ENCODE data around the gene SGK1. TPM values are rescaled to one million over a fixed set of nuclear protein-coding genes. Genes with fewer than 3 reads are reported as not detected.

Gene SGK1
- total and polyA plus RNA-seq, 12 donors, result 86.0 to 685 (median 192) TPM

- intact Hi-C loops (cut with DNase I), result loop anchor here in 1 of 2 donors (5.0 kb wide), 1 partner anchor 73 kb away; no protein-coding TSS in a partner anchor
- DNase-seq, result peak in 2 of 7 donors; percentile 39 to 47
- Histone ChIP-seq H3K27ac (peak overlapping the region; percentile 64 to 83 (median 74)), H3K36me3 (replicated peaks in 1 of 2) (no peaks in the 10 kb centered on the region), H3K4me3 (peak overlapping the region in 1 of 4 donors; percentile 18), H3K27me3 (no peaks in the 10 kb centered on the region), H3K4me1 (replicated peaks in 1 of 2) (peaks cover 37 to 48% of the 10 kb centered on the region in 2 donors), H3K9me3 (replicated peaks in 1 of 3) (no peaks in the 10 kb centered on the region)
- TF ChIP-seq CTCF (IDR thresholded peaks at IDR 0.05), result no peak
- TF ChIP-seq POLR2A (IDR thresholded peaks at IDR 0.05), result no peak
- 13 to 21% (median 15%) methylated on average over 7 of the region's 7 CpGs for WGBS, 4 donors
Observed at GRCh38 chr6:134249759-134250602, 67.9 kb downstream of the SGK1 start.

- 77 to 90% (median 84%) methylated on average over 4 to 5 of the region's 5 CpGs for WGBS, 4 donors
- Histone ChIP-seq H3K9me3 (replicated peaks in 1 of 3) (no peaks in the 10 kb centered on the region), H3K4me3 (peak overlapping the region in 1 of 4 donors; percentile 18), H3K4me1 (replicated peaks in 1 of 2) (peaks cover 37 to 48% of the 10 kb centered on the region in 2 donors), H3K27me3 (no peaks in the 10 kb centered on the region), H3K27ac (peak overlapping the region; percentile 64 to 83 (median 74)), H3K36me3 (replicated peaks in 1 of 2) (no peaks in the 10 kb centered on the region)
- peak in 2 of 7 donors; percentile 25 to 33 for DNase-seq
- intact Hi-C loops (cut with DNase I), result loop anchor here in 1 of 2 donors (5.0 kb wide), 1 partner anchor 72 kb away; no protein-coding TSS in a partner anchor
- TF ChIP-seq POLR2A (IDR thresholded peaks at IDR 0.05) (no peak), CTCF (IDR thresholded peaks at IDR 0.05) (no peak)
Observed at GRCh38 chr6:134249239-134249758, 68.6 kb downstream of the SGK1 start.

GRCh38 chr6:134247844-134248580 is 69.9 kb downstream of the SGK1 start:
- H3K36me3 ChIP-seq (replicated peaks in 1 of 2), result no peaks in the 10 kb centered on the region
- WGBS, 4 donors, result 49 to 59% (median 51%) methylated on average over 4 of the region's 4 CpGs
- intact Hi-C loops (cut with DNase I), result loop anchor here in 1 of 2 donors (5.0 kb wide), 1 partner anchor 71 kb away; no protein-coding TSS in a partner anchor
- no peaks in the 10 kb centered on the region for H3K9me3 ChIP-seq (replicated peaks in 1 of 3)
- H3K4me1 ChIP-seq (replicated peaks in 1 of 2), result peaks cover 37 to 42% of the 10 kb centered on the region in 2 donors
- H3K27ac ChIP-seq, result peak overlapping the region; percentile 24 to 74 (median 56)
- H3K4me3 ChIP-seq, result no peak overlapping the region
- no peak for TF ChIP-seq POLR2A (IDR thresholded peaks at IDR 0.05)
- no peak for TF ChIP-seq CTCF (IDR thresholded peaks at IDR 0.05)
- no peaks in the 10 kb centered on the region for H3K27me3 ChIP-seq
- no peak for DNase-seq
